Measurements from ENCODE around the gene MFSD8. TPM values are rescaled to one million over a fixed set of nuclear protein-coding genes. Genes with fewer than 3 reads are reported as not detected.

MFSD8 gene
- total RNA-seq, 1 experiment from 2014 or later, result 17.6 TPM

DNA sequence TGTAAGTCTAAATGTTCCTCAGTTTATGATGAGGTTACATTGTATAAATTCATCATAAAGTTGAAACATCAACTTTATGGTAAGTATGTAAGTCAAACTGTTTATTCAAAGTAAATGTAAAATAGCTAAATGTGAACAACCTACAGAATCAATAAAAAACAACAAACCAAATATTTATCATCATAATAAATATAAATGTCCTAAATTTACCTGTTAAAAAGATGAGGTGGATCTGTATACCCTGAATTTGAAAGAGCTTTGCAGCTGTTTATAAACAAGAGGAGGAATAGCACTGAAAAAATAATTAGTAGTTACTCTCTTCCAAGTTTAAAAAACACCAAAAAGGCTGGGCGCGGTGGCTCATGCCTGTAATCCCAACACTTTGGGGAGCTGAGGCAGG is 14.0 kb upstream of the MFSD8 start:
- H3K9me3 Mint-ChIP-seq, result peaks cover 7% of the 10 kb centered on the region
- H3K27me3 Mint-ChIP-seq (ENCODE audit: low read depth), result no peaks in the 10 kb centered on the region
- ATAC-seq (no peak), DNase-seq (ENCODE audit: low spot score) (no peak)
- H3K36me3 Mint-ChIP-seq, result peaks cover 11% of the 10 kb centered on the region; the same call in 1 of the 2 replicates
- POLR2A ChIA-PET, result no interaction called here
- CTCF ChIA-PET, result interaction anchor here (0.7 kb wide), 1 partner anchor 13 kb away, joined by 3 read pairs; no protein-coding TSS in a partner anchor
- TF ChIP-seq ZNF138 (CRISPR knock-in tag; conservative IDR thresholded peaks at IDR 0.05), result no peak
- H3K4me3 Mint-ChIP-seq, result no peak overlapping the region
- H3K4me1 Mint-ChIP-seq, result no peaks in the 10 kb centered on the region
- H3K27ac Mint-ChIP-seq, result no peak overlapping the region

DNA sequence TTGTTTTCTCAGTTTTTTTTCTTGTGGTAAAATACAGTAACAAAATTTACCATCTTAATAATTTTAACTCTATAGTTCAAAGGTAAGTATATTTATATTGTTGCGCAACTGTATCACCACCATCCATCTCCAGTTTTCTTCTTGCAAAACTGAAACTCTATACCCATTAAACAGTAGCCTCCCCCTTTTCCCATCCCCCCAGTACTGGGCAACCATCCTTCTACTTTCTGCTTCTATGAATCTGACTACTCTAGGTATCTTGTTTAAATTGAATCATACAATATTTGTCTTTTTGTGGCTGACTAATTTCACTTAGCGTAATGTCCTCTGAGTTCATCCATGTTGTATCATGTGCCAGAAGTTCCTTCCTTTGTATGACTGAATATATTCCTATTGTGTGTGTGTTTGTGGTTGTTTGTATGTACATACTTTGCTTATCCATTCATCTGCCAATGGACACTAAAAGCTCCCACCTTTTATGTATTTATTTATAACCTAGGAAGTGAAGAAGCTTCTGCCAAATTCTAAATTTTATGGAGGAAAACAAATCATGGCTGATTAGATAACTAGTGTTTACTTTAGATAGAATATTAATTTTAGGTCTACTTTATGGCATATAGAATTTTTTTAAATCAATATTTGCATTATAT is 10.3 kb upstream of the MFSD8 start:
- Mint-ChIP-seq H3K4me3 (no peak overlapping the region), H3K27ac (no peak overlapping the region), H3K36me3 (peaks cover 13% of the 10 kb centered on the region), H3K4me1 (peaks cover 8% of the 10 kb centered on the region), H3K27me3 (ENCODE audit: low read depth) (no peaks in the 10 kb centered on the region), H3K9me3 (peaks cover 7% of the 10 kb centered on the region)
- DNase-seq (ENCODE audit: low spot score) (no peak), ATAC-seq (no peak)
- CTCF ChIA-PET, result no interaction called here
- POLR2A ChIA-PET, result no interaction called here
- TF ChIP-seq PRRX2 (CRISPR knock-in tag; IDR thresholded peaks at IDR 0.05), result no peak
- no peak for TF ChIP-seq GRHL2 (CRISPR knock-in tag; IDR thresholded peaks at IDR 0.05; ENCODE audit: insufficient replicate concordance, severe bottlenecking)
- TF ChIP-seq, protein P1, sequence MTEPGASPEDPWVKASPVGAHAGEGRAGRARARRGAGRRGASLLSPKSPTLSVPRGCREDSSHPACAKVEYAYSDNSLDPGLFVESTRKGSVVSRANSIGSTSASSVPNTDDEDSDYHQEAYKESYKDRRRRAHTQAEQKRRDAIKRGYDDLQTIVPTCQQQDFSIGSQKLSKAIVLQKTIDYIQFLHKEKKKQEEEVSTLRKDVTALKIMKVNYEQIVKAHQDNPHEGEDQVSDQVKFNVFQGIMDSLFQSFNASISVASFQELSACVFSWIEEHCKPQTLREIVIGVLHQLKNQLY (CRISPR knock-in tag; IDR thresholded peaks at IDR 0.05), result no peak
- TF ChIP-seq, protein P2, sequence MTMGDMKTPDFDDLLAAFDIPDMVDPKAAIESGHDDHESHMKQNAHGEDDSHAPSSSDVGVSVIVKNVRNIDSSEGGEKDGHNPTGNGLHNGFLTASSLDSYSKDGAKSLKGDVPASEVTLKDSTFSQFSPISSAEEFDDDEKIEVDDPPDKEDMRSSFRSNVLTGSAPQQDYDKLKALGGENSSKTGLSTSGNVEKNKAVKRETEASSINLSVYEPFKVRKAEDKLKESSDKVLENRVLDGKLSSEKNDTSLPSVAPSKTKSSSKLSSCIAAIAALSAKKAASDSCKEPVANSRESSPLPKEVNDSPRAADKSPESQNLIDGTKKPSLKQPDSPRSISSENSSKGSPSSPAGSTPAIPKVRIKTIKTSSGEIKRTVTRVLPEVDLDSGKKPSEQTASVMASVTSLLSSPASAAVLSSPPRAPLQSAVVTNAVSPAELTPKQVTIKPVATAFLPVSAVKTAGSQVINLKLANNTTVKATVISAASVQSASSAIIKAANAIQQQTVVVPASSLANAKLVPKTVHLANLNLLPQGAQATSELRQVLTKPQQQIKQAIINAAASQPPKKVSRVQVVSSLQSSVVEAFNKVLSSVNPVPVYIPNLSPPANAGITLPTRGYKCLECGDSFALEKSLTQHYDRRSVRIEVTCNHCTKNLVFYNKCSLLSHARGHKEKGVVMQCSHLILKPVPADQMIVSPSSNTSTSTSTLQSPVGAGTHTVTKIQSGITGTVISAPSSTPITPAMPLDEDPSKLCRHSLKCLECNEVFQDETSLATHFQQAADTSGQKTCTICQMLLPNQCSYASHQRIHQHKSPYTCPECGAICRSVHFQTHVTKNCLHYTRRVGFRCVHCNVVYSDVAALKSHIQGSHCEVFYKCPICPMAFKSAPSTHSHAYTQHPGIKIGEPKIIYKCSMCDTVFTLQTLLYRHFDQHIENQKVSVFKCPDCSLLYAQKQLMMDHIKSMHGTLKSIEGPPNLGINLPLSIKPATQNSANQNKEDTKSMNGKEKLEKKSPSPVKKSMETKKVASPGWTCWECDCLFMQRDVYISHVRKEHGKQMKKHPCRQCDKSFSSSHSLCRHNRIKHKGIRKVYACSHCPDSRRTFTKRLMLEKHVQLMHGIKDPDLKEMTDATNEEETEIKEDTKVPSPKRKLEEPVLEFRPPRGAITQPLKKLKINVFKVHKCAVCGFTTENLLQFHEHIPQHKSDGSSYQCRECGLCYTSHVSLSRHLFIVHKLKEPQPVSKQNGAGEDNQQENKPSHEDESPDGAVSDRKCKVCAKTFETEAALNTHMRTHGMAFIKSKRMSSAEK (CRISPR knock-in tag; IDR thresholded peaks at IDR 0.05; ENCODE audit: borderline replicate concordance), result no peak
- TF ChIP-seq, protein P3, sequence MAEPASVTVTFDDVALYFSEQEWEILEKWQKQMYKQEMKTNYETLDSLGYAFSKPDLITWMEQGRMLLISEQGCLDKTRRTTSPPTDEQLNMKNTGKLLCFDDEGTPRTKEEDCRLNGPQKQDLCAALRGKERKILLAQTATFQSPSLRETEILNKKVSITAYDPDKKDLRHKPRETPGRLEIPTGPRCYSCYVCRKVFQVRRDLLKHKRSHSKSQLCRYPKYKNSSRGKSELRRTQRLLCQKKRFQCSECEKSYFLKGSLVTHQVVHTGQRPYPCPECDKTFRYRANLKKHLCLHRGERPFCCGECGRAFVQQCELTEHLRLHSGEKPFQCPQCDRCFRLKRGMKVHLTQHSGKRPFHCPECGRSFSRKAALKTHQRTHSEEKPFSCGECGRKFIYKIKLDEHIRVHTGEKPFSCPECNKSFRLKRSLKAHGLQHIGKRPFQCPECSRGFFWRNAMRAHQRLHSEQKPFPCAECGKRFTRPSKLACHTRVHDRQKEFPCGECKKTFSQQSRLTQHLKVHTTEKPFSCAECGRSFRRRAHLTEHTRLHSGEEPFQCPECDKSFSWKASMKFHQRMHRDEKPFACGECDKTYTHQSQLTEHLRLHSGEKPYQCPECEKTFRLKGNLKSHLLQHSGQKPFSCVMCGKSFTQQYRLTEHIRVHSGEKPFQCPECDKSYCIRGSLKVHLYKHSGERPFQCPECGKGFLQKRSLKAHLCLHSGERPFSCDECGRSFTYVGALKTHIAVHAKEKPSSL (CRISPR knock-in tag; conservative IDR thresholded peaks at IDR 0.05), result no peak
- no peak for TF ChIP-seq HMGA2 (CRISPR knock-in tag; IDR thresholded peaks at IDR 0.05)
- no peak for TF ChIP-seq ATF1 (CRISPR knock-in tag; IDR thresholded peaks at IDR 0.05)
- TF ChIP-seq ZNF263 (CRISPR knock-in tag; IDR thresholded peaks at IDR 0.05; ENCODE audit: low read depth), result no peak
- TF ChIP-seq, protein P4, sequence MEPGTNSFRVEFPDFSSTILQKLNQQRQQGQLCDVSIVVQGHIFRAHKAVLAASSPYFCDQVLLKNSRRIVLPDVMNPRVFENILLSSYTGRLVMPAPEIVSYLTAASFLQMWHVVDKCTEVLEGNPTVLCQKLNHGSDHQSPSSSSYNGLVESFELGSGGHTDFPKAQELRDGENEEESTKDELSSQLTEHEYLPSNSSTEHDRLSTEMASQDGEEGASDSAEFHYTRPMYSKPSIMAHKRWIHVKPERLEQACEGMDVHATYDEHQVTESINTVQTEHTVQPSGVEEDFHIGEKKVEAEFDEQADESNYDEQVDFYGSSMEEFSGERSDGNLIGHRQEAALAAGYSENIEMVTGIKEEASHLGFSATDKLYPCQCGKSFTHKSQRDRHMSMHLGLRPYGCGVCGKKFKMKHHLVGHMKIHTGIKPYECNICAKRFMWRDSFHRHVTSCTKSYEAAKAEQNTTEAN (CRISPR knock-in tag; IDR thresholded peaks at IDR 0.05), result no peak
- TF ChIP-seq SMAD4 (CRISPR knock-in tag; IDR thresholded peaks at IDR 0.05), result no peak
- TF ChIP-seq, protein P5, sequence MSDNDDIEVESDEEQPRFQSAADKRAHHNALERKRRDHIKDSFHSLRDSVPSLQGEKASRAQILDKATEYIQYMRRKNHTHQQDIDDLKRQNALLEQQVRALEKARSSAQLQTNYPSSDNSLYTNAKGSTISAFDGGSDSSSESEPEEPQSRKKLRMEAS (CRISPR knock-in tag; IDR thresholded peaks at IDR 0.05), result no peak
- TF ChIP-seq, protein P6, sequence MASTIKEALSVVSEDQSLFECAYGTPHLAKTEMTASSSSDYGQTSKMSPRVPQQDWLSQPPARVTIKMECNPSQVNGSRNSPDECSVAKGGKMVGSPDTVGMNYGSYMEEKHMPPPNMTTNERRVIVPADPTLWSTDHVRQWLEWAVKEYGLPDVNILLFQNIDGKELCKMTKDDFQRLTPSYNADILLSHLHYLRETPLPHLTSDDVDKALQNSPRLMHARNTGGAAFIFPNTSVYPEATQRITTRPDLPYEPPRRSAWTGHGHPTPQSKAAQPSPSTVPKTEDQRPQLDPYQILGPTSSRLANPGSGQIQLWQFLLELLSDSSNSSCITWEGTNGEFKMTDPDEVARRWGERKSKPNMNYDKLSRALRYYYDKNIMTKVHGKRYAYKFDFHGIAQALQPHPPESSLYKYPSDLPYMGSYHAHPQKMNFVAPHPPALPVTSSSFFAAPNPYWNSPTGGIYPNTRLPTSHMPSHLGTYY (CRISPR knock-in tag; IDR thresholded peaks at IDR 0.05), result no peak
- TF ChIP-seq, protein P7, sequence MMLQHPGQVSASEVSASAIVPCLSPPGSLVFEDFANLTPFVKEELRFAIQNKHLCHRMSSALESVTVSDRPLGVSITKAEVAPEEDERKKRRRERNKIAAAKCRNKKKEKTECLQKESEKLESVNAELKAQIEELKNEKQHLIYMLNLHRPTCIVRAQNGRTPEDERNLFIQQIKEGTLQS (CRISPR knock-in tag; conservative IDR thresholded peaks at IDR 0.05), result no peak
- TF ChIP-seq, protein P8, sequence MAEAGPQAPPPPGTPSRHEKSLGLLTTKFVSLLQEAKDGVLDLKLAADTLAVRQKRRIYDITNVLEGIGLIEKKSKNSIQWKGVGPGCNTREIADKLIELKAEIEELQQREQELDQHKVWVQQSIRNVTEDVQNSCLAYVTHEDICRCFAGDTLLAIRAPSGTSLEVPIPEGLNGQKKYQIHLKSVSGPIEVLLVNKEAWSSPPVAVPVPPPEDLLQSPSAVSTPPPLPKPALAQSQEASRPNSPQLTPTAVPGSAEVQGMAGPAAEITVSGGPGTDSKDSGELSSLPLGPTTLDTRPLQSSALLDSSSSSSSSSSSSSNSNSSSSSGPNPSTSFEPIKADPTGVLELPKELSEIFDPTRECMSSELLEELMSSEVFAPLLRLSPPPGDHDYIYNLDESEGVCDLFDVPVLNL (CRISPR knock-in tag; IDR thresholded peaks at IDR 0.05; ENCODE audit: borderline replicate concordance, low read depth), result no peak
- TF ChIP-seq EMX1 (CRISPR knock-in tag; IDR thresholded peaks at IDR 0.05), result no peak
- TF ChIP-seq, protein P9, sequence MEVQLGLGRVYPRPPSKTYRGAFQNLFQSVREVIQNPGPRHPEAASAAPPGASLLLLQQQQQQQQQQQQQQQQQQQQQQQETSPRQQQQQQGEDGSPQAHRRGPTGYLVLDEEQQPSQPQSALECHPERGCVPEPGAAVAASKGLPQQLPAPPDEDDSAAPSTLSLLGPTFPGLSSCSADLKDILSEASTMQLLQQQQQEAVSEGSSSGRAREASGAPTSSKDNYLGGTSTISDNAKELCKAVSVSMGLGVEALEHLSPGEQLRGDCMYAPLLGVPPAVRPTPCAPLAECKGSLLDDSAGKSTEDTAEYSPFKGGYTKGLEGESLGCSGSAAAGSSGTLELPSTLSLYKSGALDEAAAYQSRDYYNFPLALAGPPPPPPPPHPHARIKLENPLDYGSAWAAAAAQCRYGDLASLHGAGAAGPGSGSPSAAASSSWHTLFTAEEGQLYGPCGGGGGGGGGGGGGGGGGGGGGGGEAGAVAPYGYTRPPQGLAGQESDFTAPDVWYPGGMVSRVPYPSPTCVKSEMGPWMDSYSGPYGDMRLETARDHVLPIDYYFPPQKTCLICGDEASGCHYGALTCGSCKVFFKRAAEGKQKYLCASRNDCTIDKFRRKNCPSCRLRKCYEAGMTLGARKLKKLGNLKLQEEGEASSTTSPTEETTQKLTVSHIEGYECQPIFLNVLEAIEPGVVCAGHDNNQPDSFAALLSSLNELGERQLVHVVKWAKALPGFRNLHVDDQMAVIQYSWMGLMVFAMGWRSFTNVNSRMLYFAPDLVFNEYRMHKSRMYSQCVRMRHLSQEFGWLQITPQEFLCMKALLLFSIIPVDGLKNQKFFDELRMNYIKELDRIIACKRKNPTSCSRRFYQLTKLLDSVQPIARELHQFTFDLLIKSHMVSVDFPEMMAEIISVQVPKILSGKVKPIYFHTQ (CRISPR knock-in tag; IDR thresholded peaks at IDR 0.05), result no peak
- TF ChIP-seq MYBL2 (CRISPR knock-in tag; IDR thresholded peaks at IDR 0.05), result no peak

Measured in WTC11 (cell line).